ENCODE measurements around the gene IFNLR1.

Gene IFNLR1

DNA sequence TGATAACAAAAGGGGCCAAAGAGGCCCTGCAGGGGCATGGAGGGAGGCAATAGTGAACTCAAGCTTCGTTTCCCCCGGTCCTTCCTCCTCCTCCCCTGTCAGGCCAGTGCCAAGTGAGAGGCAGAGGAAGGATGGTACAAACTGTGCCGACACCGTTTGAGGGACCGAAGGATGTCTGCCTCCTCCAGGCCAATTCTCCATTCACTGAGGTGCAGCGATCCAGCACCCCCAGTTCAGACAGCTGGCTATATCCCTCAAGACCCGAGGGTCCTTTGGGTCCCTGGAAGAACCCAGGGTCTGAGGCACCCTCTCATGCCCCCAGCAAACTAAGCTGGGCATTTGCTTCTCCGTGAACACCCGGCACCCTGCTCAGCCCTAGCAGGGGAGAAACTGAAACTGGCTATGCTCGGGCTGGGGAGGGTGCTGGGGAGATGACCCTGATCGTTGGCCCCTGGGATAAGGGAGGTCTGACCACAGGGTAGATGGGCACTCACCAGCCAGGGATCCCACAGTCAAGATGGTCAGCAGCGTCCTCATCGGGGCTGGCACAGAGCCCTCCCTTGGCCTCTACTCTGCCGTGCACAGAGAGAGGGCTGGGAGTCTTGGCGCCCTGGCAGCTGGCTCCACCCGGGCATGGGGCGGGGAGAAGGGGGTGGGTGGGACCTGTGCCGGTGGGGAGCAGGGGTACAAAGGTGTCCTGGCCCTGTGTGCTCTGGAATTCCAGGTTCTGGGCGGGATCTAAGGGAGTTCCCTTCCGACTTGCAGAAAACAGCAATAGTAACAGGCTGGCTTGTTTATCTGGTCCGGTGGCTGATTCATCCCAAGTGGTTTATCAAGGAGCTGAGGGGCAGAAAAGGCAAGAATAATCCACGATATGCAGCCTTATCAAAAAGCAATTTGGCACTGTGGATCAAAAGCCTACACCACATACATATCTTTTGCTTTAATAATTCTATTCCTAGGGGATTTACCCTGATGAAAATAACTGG lies 44.2 kb downstream of the IFNLR1 start, which contains the start of gene IL22RA1:
IL22RA1 (minus strand) TSS at position 595 of the 989 bp plus-strand sequence; CDS start at position 537, 58 bp downstream.
- no peak for DNase-seq

DNA sequence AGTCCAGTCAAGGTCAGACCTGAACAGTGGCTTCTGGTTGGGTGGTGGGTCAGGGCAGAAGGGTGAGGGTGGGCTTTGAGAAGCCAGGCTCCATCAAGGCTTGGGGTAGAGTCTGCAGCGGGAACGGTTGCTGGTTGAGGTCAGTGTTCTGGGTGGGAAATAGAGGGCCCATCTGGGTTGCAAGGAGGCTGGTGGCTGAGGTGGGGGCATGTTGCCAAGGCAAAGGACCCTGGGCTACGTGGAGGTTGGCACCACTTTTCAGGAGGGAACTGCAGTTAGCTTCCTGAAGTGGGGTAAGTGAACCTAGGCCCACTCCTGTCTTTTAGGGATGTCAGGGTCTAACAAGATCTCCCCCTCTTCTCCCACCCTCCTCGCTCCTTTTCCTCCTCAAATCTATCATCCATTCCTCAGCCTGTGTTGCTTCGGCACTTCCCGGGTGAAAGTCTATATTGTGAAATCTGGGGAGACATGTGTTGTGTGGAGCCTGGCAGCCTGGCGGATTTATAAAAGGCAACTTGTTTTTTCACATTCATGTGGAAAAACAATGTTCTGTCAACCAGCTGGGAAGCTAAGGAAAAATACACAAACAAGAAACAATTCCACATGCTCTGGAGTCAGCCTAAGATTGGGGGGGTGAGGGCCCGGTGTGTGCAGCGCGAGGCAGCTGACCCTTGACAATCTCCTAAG lies 45.6 kb downstream of the IFNLR1 start:
- DNase-seq = no peak

DNA sequence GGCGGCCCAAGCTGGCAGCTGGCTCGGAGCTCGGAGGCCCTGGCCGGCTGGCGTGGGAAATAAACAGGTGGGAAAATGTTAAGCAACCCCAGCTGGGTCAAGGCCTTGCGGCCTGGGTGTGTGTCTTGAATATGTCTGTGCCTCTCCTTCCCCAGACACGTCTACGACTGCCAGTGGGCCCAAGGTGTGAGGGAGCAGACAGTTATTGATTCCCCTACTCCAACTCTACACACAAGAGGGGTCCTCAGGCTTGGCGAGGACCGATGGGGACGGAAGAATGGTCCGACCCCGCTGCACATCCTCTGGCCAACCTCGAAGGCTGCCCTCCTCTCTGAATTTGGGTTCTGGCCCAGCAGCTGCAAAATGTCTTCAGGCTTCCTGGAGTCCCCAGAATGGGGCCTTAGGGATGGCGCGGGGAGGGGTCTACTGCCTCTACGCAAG lies 46.3 kb downstream of the IFNLR1 start:
- DNase-seq = no peak

DNA sequence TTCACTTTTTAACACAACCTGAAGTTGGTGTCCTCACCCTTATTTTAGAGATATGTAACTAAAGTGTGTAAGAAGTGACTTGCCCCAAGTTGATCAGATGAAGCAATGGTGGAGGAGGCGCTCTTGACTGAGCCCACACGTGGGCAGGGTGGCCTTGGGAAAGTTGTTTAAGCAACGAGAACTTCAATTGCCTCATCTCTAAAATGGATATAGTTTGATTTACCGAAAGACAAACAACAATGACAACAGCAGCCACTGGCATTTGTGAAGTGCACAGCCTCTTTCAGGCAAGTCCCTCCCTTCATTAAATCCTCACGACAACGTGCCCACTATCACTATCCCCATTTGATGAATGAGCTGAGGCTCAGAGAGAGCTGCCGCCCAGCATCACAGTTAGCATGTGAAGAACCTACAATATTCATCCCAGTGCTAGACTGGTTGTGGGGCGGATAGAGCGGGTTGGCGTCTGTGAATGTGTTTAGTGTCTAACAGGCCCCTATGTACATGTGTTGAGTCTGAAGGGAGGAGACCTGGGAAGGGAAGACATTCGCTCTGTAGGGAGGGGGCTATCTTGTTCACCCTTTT lies 47.2 kb downstream of the IFNLR1 start:
- no peak for DNase-seq

DNA sequence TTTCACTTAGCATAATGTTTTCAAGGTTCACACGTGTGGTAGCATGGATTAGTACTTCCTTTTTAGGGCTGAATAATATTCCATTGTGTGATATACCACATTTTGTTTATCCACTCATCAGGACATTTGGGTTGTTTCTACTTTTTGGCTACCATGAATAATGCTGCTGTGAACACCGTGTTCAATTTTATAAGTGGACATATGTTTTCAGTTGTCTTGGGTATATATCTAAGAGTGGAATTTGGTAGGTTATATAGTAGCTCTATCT lies 47.9 kb downstream of the IFNLR1 start:
- no peak for DNase-seq

DNA sequence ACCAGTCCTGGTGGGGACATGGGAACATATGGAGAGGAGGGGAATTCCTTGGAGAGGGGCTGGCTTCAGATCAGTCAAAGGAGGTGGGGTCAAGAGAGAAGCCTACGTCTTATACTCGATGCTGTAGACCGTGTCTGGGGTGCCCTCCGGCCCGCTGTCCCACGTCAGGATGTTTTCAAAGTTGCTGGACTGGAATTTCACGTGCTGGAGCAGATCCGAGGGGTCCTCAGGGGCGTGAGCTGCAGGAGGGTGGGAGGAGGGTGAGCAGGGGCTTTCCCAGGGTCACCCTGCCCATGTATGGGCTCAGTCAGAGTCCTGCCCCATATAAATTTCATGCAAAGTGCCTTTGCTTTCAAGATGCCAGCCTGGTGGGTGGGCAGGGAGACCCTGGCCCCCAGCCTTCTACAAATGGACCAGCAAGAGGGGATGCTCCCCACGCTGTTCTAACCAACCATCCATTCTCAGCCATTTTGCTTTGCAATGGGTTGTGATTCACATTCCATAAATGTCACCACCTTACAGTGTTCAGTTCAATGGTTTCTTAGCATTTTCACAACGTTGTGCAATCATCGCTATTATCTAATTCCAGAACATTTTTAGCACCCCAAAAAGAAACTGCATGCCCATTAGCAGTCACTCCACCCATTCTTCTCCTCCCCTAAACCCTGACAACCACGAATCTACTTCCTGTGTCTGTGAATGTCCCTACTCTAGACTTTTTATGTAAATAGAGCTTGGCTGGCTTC lies 48.4 kb downstream of the IFNLR1 start:
- no peak for DNase-seq

DNA sequence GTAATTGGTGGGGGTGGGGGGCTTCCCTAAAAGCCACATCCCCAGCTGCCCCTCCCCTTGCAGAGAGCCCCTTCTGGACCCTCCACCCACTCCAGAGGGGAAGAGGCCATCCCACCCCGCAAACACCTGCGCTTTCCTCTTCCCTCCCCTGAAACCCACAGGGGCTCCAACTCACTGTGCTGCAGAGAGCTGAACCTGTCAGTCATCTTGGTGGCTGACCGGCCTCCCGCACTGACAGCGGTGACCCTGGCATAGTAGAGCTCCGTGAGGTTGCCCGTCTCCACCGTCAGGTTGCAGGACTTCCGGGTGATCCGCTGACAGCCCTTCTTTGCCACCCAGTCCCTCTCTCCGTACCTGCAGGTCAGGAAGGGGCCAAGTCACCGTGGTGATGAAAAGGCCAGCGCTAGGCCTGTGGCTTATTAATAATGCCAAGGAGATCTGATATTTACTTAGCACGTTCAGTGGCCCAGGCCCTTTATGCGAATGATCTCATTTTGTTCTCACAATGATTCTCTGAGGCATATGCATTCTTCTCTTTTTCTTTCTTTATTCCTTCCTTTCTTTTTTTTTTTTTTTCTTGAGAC lies 50.0 kb downstream of the IFNLR1 start:
- DNase-seq = no peak

DNA sequence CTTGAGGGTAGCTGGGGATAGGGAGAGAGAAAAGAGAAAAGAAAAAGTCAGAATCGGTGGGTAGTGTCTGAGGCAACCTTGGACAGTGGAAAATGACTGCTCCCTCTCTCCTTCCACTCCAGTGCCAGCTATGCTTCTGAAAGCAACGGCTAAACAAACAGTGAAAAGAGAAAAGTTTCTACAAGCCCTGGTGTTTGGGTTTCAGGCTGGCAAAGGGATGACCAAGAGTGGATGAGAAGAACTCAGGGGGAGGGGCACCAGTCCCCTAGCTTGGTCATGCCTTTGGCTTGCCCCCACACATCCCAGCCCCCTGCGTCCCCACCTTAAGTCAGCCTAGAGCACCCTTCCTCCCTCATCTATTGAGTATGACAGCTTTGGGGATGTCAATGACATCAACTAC lies 52.7 kb downstream of the IFNLR1 start:
- DNase-seq = no peak

DNA sequence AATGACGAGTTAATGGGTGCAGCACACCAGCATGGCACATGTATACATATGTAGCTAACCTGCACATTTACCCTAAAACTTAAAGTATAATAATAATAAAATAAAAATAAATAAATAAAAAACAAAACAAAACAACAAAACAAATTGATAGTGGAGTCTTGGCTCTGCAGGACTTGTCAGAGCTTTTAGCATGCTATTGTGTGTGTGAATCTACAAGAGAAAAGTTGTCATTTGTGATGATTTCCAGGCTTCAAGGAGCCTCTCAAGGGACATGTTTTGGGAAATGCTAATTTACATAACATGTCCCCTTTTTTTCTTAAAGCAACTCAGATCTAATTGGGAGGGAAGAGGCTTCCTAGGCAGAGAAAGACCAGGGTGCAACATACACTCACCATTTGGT lies 53.3 kb downstream of the IFNLR1 start:
- DNase-seq = no peak

DNA sequence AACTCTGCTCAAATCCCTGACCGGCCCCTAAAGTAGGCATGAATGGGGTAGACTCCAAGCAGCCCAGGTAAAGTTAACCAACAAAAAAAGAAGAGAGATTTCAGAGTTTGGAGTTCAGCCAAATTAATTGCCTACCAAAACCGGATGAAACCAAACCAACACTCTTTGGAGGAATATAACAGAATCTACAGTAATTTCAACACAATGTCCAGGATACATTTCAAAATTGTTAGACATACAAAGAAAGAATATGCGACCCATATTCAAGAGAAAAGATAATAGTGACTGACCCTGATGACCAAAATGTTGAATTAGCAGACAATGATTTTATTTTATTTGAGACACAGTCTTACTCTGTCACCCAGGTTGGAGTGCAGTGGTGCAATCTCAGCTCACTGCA lies 56.7 kb downstream of the IFNLR1 start:
- DNase-seq = no peak

DNA sequence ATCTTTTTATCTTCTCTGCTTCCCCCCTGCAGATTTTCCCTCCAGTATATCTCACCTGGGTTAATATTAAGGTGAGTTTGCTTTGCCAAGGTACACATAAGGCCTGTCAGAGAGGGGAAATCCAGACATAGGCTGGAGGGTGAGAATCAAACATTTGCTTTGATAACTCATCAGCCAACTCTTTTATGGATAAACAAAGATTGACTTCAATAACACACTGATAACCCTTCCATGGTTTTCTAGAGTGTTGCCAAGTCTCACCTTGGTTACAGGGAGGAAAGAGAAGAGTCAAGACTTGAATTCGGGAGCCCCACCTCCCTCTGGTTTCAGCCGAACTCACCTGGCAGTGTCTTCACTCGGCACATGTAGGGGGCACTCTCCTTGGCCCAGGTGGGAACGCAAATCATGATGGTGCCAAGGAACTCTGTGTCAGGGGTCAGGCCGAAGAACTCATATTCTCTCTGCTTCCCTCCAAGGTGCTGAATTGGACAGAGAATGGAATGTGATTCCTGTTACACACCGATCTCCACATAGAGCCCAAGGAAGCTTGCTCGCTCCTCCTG lies 59.2 kb downstream of the IFNLR1 start:
- no peak for DNase-seq

DNA sequence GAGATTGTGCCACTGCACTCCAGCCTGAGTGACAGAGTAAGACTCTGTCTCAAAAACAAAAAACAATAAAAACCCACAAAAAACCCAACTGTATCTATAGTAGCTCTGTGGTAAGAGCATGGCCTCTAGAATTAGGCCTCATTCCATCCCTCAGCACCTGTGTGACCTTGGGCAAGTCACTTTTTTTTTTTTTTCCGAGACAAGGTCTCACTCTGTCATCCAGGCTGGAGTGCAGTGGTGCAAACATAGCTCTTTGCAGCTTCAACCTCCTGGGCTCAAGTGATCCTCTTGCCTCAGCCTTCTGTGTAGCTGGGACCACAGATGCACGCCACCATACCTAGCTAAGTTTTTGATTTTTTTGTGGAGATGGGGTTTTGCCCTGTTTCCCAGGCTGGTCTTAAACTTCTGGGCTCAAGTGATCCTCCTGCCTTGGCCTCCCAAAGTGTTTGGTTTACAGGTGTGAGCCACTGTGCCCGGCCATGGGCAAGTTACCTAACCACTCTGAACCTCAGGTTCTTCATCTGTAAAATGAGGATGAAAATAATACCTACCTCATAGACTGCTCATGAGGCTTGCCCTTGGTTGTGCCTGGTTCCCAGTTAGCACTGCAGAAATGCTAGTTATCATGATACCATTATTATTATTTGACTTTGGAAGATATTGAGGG lies 59.8 kb downstream of the IFNLR1 start:
- DNase-seq = no peak

DNA sequence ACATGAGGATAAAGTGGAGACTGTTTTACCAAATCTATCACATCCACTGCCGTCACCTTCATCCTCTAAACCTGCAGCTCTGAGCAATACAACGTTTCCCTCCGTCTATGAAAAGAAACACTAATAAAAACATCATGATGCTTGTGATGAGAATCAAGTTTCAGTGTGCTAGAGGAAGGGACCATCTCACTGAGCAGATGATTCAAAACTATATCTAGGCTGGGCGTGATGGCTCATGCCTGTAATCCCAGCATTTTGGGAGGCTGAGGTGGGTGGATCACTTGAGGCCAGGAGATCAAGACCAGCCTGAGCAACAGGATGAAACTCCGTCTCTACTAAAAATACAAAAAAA lies 60.4 kb downstream of the IFNLR1 start:
- no peak for DNase-seq

DNA sequence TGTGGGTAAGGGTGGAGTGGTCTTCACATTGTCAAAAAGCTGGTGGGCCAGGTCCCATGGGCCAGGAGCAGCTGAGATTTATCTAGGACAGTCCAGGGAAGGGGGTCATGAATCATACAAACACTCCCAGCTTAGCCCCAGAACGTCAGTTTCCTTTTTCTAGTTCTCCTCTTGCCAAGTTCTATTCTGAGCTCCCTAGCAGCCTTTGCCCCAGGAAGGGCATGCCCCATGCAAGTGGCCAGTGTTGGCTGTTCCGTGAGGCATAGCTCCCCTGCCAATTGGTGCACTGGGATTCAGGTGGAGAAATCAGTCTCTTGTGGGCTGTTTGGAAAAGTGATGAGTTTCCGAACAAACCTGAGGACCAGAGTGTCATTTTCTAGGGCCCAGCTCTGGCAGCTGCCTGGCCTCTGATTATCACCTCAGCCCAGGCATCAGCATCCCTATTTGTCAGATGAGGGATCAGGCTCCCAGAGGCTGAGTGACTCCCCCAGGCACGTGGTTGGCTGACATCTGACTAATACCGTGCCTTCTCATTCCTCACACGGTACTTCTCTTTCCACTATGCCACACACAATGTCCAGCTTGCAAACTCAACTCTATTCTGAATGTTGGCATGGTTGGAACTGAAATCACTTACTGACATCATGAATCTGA lies 60.9 kb downstream of the IFNLR1 start:
- DNase-seq = no peak

DNA sequence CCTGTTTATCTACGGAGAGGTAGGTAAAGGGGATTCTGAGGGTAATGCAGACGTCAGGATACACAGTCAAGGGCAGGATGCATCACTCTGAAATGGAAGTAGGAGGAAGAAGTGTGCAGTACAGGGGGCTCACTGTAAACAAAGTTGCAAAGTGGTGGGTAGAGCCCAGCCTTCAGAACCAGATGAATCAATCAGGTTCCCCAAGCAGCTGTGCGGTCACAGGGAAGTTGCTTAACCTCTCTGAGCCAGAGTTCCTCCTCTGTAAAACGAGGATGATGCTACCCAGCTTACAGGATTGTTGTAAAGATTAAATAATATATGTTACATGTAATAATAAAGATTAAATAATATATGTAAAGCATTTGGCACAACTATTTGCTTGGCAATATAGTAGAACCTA lies 61.6 kb downstream of the IFNLR1 start:
- no peak for DNase-seq

DNA sequence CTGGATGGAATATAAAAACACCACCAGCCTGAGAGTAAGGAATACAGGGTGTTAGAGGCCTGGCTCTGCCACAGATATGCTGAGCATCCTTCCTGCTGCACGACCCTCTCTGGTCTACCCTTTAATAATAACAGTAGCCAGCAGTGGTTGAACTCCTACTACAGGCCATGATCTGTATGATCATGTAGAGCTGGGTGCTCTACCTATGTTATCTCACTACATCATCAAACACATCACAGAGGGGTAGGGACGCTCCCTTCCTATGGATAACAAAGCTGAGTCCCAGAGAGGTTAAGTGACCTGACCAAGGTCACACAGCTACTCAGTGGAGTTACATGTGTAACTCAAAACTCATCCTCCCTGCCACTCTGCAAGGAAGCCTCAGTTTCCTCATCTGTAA lies 62.1 kb downstream of the IFNLR1 start:
- DNase-seq = no peak

DNA sequence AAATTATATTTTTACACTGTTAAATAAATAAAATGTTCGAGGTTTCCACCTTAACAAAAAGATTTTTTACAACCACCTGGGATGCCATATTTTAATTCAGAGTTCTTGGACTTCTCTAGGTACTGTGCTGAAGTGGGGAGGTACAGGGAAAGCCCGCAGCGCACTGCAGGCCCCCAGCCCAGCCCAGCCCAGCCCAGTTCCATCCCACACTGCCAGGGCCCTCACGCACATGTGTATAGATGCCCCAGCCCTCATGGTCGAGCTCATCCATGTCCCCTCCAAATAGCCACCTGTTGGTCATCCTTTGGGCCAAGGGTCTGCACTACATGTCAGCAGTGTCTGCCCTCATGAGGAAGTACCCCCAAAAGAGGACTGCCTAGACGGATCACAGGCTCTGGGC lies 63.5 kb downstream of the IFNLR1 start:
- no peak for DNase-seq

DNA sequence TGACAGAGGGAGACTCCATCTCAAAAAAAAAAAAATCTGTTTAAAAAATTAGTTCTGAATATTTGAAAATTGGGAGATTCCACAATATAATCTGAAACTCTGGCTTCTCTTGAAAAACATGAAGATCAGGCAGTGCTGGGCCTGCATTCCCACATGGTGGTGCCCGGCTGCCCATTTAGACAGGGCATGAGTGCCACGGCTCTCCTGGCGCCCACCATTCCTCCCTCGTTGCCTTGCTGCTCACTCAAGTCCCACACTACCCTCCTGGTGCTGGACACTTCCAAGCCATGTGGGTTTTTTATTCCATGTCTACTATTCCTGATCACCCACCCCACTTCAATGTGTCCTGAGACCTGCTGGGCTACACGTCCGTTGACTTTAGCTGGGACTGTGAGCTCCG lies 64.3 kb downstream of the IFNLR1 start:
- no peak for DNase-seq

DNA sequence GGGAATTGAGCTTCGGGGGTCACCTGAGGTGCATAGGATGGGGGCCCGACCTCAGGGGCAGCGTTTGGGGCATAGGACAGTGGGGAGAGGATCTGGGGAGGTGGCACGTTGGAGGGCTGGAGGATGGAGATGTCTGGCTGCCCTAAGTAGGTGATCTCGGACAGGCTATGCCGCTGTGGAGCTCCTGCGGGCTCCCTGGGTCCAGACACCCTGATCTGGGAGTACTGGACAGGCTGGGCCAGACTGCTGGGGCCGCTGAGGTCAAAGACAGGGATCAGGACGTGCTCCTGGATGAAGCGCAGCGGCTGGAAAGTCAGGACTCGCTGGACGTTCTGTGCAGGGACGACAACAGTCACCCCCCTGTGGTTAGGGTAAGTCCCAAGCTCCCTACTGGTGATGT lies 65.7 kb downstream of the IFNLR1 start:
- DNase-seq = no peak

DNA sequence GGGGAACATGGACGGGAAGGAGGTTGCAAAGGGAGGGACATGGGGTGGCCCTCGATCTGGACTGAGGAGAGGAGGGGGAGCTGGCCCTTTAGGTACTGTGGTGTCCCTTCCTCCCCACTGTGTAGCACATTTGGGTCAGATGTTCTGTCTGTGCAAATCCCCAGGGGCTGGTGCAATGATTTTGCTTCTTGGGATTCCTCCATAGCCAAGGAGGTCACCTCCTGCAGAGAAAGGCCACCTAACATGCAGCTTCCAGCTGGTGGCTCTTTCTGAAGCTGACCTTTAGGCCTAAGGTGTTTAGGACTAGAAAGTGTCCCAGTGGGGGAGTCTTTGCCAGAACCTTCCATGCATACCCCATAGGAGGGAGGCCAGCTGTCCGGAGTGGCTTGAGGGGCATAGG lies 66.1 kb downstream of the IFNLR1 start:
- no peak for DNase-seq

Data from midbrain (tissue), 1 donor.